GM18873 (cell line): Measurements from ENCODE around the gene SUSD3.

Experiments used
- ATAC-seq: cut with Tn5 transposase; IDR thresholded peaks from one replicate; pipeline ENCODE4 v1.9.1; 2021; ENCODE audit warnings: mild to moderate bottlenecking, moderate library complexity, moderate number of reproducible peaks; ENCODE audit not compliant: unreplicated experiment, low FRiP score

Gene SUSD3

GRCh38 chr9:93028448-93029006 is 30.0 kb upstream of the SUSD3 start:
- ATAC-seq = no peak

- no peak for ATAC-seq
Measured at GRCh38 chr9:93030642-93031628, 27.6 kb upstream of the SUSD3 start.

- ATAC-seq = no peak
Measured at GRCh38 chr9:93031629-93032430, 26.7 kb upstream of the SUSD3 start.

- ATAC-seq = no peak
Measured at GRCh38 chr9:93032545-93032944, 26.0 kb upstream of the SUSD3 start.

- no peak for ATAC-seq
Measured at GRCh38 chr9:93033531-93033930, 25.0 kb upstream of the SUSD3 start.

- no peak for ATAC-seq
Measured at GRCh38 chr9:93035106-93035660, 23.3 kb upstream of the SUSD3 start.

- no peak for ATAC-seq
Measured at GRCh38 chr9:93035821-93036351, 22.6 kb upstream of the SUSD3 start.

- ATAC-seq = no peak
Measured at GRCh38 chr9:93036887-93037475, 21.5 kb upstream of the SUSD3 start.

- ATAC-seq = no peak
Measured at GRCh38 chr9:93037476-93037971, 21.0 kb upstream of the SUSD3 start.

GRCh38 chr9:93038918-93039317 is 19.6 kb upstream of the SUSD3 start:
- no peak for ATAC-seq

GRCh38 chr9:93039456-93039855 is 19.0 kb upstream of the SUSD3 start:
- ATAC-seq = no peak

- ATAC-seq = no peak
Measured at GRCh38 chr9:93039976-93040375, 18.5 kb upstream of the SUSD3 start.

GRCh38 chr9:93040409-93040808 is 18.1 kb upstream of the SUSD3 start:
- no peak for ATAC-seq

- ATAC-seq = no peak
Measured at GRCh38 chr9:93041108-93041802, 17.2 kb upstream of the SUSD3 start.

GRCh38 chr9:93043122-93043521 is 15.4 kb upstream of the SUSD3 start:
- no peak for ATAC-seq

GRCh38 chr9:93045521-93045920 is 13.0 kb upstream of the SUSD3 start:
- no peak for ATAC-seq

GRCh38 chr9:93048566-93049448 is 9.7 kb upstream of the SUSD3 start:
- ATAC-seq = no peak

- ATAC-seq = no peak
Measured at GRCh38 chr9:93049491-93049890, 9.0 kb upstream of the SUSD3 start.
